T-helper 2 cell (primary cell): Measurements from ENCODE around the gene SEC24D.
"Not testable (repeated sequence)": the region's sequence is repeated elsewhere in the genome, so short reads cannot be mapped to it uniquely, and the experiment has no call there.

ENCODE experiments used
- DNase-seq, 5 experiments: peaks; one replicate each; pipeline versions ENCODE4 v3.0.0 to v3.0.0-alpha.2; 2012 to 2022

Gene SEC24D

DNA sequence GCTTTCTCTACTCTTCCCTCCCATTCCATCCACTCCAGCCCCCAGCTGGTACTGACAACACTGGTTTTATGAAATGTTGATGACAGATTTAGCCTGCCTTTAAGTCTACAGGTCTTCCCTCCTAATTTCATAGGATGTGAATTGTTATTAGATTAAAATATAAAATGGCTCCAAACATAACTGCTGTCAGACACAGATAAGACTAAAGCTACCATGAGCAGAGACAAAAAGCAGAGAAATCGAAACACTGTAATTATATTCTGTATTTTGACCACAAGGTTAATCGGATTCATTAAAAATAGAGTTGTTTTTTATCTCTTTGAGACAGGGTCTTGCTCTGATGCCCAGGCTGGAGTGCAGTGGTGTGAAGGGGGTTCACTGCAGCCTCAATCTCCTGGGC lies 28.3 kb downstream of the SEC24D start:
- no peak for DNase-seq

DNA sequence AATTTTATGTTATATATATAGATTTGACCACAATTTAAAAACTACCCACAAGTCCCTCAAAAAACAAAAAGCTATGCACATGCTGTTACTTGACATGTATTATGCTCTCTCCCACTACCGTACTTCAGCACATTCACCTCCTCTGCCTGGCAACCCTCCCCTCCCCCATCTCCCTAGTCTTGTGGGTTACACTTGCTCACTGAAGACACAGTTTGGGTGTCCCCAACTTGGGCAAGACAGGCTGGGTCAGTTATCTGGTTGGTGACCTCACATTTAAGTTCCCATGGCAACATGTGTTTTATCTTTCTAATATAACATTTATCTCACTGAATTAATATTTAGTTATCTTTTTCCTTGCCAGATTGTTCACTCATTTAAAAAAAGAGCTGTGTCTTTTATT lies 32.7 kb downstream of the SEC24D start:
- DNase-seq: no peak

GRCh38 chr4:118801895-118802575 lies 33.9 kb downstream of the SEC24D start:
- DNase-seq: no peak

DNA sequence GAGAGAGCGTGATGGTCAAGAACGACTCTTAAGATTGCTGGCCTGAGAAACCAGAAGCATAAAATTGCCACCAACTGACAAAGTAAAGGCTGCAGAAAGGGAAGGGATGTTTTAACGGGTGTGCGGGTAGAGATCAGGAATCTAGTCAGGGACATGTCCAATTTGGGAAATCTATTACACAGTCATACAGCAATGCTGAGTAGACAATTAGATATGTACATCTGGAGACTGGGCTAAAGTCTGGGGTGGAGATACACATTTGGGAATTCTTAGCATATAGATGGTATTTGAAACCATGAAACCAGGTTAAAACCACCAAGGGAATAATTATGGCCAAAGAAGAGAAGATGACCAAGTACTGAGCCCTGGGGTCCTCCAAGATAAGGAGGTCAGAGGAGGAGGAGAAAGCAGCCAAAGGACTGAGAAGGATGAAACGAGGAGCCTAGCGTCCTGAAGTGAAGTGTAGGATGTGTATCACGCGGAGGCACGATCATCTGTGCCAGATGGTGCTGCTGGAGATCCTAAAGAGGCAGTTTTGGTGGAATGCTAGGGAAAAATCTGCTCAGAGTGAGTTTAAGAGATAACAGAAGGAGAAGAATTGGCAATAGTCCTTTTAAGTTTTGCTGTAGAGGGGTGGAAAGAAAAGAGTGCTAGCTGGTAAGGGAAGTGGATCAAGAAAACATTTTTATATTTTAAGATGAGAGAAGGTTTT lies 36.5 kb downstream of the SEC24D start:
- DNase-seq: no peak

DNA sequence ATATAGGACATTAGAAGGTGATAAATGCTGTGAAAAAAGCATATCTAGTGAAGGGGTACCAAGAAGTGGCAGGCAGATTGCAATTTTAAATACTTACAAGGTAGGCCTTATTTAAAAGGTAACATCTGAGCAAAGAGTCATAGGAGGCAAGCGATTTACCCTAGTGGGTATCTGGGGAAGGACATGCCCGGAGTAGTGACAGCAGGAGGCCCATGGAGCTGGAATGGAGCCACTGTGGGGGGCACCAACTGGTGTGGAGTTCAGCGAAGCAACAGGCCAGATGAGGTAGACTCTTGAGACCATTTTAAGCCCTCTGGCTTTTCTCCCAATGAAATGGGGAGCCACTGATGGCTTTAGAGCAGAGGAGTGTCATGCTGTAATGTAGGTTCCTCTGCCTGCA lies 37.3 kb downstream of the SEC24D start:
- DNase-seq: no peak

DNA sequence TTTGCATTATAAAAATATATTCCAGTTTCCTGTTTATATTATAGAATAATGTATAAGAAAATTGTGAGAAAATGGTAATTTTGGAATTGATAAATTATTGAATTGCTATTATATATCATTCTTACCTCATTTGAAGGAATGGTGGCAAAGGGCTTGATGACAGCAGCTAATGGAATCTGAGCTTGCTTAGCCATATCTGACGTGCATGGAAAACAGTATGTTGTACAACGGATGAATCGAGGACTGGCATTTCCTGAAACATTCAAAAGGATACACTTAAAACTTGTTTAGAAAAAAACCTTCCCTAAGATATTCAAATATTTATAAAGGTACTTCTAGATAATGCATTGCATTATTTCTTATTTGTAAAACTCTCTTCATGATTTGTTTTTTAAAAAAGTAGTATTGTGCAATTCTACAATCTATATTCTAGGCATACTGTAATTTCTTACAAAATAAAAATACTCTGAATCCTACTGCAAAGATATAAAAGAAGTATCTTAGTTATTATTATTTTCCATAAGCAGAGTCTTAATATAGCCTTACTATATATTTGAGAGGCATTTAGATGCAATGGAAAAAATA lies 38.3 kb downstream of the SEC24D start:
- no peak for DNase-seq

- DNase-seq: not testable (repeated sequence)
Measured at GRCh38 chr4:118791690-118792446, 44.1 kb downstream of the SEC24D start.

DNA sequence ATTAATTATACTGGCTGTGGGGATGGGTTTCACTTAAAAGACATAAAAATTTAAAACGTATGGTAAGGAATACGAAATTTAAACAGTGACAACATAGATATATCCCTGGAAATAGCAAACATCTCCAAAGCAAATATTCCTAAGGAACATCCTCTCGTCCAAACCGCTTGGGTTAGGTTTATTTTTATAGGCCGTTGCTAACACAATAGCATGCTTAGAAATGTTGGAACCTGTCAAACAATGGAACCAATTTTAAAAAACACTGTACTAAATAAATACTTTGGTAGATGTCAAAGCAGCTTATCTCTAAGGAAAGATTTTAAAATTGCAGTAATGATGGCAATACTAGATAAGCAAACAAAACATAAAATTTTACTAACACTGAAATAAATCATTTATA lies 45.4 kb downstream of the SEC24D start:
- DNase-seq: no peak

DNA sequence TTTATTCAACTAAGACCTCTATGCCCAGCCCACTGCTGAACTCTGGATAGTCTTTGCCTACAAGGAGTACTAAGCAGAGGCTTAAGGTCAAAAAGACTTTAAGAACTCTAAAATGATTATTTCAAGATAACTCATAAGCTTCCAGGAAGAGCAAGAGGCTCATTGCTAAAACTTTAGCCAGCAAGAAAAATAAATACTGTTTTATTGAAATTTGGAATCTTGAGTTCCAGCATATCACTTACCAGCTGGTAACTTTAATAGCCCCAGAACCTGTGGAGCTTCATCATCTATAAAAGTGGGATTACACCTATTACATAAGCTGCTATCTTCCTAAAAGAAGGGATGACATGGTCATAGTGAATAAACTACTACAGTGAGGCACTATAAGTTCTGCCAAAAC lies 47.0 kb downstream of the SEC24D start:
- DNase-seq: no peak

GRCh38 chr4:118787844-118788380 lies 48.0 kb downstream of the SEC24D start:
- DNase-seq: no peak

GRCh38 chr4:118784776-118785175 lies 51.1 kb downstream of the SEC24D start:
- DNase-seq: no peak

DNA sequence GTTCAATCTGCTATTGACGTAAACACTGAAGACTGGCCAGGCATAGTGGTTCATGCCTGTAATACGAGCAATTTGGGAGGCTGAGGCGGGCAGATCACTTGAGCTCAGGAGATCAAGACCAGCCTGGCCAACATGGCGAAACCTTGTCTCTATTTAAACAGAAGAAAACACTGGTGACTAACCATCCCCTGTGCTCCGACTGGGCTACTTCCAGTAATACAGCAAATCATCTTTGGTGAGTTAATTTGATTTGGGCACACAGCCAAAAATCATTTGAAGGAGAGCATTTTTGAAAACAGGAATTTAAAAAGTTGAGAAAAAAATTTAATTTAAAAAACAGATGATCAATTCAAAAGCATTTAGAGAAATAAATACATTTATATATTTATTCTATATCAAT lies 52.0 kb downstream of the SEC24D start:
- no peak for DNase-seq

GRCh38 chr4:118782886-118783285 lies 53.0 kb downstream of the SEC24D start:
- not testable (repeated sequence) for DNase-seq

DNA sequence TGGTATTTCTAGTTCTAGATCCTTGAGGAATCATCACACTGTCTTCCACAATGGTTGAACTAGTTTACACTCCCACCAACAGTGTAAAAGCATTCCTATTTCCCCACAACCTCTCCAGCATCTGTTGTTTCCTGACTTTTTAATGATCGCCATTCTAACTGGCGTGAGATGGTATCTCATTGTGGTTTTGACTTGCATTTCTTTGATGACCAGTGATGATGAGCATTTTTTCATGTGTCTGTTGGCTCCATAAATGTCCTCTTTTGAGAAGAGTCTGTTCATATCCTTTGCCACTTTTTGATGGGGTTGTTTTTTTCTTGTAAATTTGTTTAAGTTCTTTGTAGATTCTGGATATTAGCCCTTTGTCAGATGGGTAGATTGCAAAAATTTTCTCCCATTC lies 58.3 kb downstream of the SEC24D start:
- not testable (repeated sequence) for DNase-seq

- DNase-seq: not testable (repeated sequence)
Measured at GRCh38 chr4:118776955-118777640, 58.8 kb downstream of the SEC24D start.

DNA sequence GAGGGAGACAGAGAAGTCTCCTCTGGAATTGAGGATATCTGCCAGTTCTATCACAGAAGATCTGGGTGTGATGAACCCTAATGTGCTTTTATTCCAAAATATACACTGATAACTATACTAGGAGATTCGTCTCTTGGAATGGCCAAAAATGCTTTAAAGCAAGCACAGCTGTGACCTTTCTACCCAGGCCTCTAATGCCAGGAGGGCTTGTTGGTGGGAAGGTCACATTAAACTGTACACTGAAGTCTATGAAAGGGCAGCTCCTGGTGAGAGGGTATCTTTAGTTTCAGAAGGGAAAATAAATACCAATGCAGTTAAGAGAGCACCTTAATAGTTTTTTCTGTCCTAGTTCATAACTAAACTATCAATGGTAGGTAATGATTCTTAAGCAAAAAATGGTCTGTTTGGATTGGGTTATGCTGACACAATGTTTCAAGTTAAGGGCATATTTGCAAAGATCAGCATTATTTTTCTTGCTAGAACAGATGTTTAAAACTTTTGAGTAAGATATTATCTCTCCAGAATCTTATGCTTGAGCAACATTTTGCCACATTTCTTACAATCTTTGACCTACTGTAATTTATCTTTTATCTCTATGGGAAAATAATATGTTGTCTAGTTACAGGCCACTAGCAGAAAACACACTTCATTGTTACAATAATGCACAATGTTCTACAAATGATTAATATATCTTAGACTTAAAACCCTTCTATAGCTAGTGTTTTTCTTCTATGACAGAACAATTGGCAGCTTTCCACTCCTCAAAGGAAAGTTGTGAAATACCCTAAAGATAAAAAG lies 59.6 kb downstream of the SEC24D start:
- DNase-seq: no peak

GRCh38 chr4:118775405-118775804 lies 60.5 kb downstream of the SEC24D start:
- no peak for DNase-seq

- no peak for DNase-seq
Measured at GRCh38 chr4:118774989-118775388, 60.9 kb downstream of the SEC24D start.

GRCh38 chr4:118774321-118774720 lies 61.6 kb downstream of the SEC24D start:
- no peak for DNase-seq

- DNase-seq: no peak
Measured at GRCh38 chr4:118773429-118773792, 62.5 kb downstream of the SEC24D start.

DNA sequence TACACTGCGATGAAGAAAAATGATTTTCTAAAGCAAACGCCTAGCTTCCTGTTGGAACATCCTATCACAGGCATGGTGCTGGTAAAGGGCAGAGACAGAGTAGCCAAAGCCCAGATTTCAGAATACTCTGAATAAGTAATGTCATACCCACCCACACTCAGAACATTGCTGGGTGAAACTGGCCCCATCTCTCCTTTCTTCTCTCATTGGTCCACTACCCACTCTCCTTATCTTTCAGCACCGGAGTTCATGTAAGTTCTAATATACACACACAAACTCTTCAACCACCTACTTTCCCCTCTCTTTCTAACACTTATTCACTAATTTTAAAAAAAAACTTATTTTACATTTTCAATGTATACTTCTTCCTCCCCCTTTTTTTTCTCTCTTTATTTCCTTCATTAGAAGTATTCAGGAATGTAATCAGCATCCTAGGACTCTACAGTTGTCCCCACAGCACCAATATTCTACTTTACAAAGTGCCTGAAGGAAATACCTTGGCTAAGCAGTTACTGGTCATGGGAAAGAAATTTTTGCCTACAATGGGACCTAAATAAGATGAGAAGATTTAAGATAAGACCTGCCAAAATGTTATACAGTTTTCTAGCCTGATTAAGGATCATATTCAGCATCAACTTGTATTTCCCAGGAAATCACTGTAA lies 63.0 kb downstream of the SEC24D start:
- no peak for DNase-seq
